GM10248 (cell line): ENCODE data around the gene NT5M.

Source experiments
- CTCF ChIA-PET: fragments of 300-600 bp; sonication (Branson Sonifier 250); formaldehyde crosslinking; extraction: SDS; loops from one replicate; lab custom pipeline; 2021; ENCODE audit warnings: antibody characterized with exemption; lab: Yijun Ruan, JAX
- POLR2A ChIA-PET: fragments of 350-650 bp; sonication (Branson Sonifier 250); formaldehyde crosslinking; extraction: SDS; loops from one replicate; lab custom pipeline; 2020; ENCODE audit warnings: antibody characterized with exemption; lab: Yijun Ruan, JAX
- DNase-seq: peaks from one replicate; pipeline ENCODE4 v3.0.0; 2012; ENCODE audit errors: extremely low spot score
- TF ChIP-seq, protein P1 (sequence below): IDR thresholded peaks from 2 replicates; pipeline ENCODE4 v1.5.1; 2012; ENCODE audit warnings: mild to moderate bottlenecking, low read depth; ENCODE audit errors: extremely low read depth, missing control alignments, control extremely low read depth

NT5M gene

DNA sequence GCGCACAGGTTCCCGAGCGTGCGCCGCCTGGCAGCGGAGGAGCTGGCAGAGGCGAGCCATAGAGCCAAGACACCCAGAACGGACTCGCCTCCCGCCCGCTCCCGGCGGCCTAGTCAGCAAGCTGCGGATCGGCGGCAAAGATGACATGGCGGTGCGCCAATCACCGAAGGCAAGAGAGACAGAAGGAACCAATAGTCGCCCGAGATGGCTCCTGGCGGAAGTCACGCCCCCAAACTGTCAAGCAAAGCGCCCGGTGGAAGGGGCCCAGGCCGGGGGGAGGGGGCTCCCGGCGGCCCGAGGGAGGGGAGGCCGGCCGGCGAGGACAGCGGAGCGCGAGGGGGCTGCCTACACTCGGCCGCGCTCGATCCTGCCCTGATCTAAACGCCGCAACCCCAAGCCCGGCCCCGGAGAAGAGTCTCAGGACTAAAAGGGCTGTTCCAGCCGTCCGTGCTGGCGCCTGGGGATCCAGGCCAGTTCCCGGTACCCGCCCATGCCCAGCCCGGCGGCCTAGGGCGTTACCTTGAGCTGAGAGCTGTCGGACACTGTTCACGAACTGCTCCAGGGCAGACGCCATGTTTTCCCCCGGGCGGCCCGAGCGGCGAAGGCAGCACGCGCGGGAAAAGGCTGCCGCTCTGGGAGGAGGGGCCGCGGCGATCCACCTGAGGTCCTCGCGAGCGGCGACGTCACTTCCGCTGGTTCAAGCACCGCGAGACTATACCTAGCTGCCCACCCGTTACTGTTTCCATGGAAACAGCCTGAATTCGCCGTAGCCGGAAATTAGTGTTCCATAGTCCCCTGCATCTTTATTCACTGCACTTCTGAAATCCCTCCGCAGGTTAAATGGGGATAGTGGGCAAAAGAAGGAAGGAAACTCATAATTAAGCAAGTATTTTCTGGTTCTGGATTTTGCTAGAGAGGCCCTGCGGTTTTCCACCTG, 22.3 kb upstream of the NT5M start, which contains the start of gene COPS3:
TSS of gene COPS3 (minus strand) at position 634 of the 937 bp plus-strand sequence. CDS start at position 574, 60 bp downstream.
- ChIA-PET CTCF (interaction anchor here (1.0 to 3.2 kb wide), 5 partner anchors 8 to 139 kb away, joined by 3 to 13 read pairs (median 6); no protein-coding TSS in a partner anchor), POLR2A (interaction anchor here (0.6 to 0.9 kb wide), 3 partner anchors 21 to 863 kb away, joined by 3 to 5 read pairs (median 3); no protein-coding TSS in a partner anchor)
- TF ChIP-seq, protein P1, sequence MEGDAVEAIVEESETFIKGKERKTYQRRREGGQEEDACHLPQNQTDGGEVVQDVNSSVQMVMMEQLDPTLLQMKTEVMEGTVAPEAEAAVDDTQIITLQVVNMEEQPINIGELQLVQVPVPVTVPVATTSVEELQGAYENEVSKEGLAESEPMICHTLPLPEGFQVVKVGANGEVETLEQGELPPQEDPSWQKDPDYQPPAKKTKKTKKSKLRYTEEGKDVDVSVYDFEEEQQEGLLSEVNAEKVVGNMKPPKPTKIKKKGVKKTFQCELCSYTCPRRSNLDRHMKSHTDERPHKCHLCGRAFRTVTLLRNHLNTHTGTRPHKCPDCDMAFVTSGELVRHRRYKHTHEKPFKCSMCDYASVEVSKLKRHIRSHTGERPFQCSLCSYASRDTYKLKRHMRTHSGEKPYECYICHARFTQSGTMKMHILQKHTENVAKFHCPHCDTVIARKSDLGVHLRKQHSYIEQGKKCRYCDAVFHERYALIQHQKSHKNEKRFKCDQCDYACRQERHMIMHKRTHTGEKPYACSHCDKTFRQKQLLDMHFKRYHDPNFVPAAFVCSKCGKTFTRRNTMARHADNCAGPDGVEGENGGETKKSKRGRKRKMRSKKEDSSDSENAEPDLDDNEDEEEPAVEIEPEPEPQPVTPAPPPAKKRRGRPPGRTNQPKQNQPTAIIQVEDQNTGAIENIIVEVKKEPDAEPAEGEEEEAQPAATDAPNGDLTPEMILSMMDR: no peak
- peak; percentile 98 for DNase-seq

DNA sequence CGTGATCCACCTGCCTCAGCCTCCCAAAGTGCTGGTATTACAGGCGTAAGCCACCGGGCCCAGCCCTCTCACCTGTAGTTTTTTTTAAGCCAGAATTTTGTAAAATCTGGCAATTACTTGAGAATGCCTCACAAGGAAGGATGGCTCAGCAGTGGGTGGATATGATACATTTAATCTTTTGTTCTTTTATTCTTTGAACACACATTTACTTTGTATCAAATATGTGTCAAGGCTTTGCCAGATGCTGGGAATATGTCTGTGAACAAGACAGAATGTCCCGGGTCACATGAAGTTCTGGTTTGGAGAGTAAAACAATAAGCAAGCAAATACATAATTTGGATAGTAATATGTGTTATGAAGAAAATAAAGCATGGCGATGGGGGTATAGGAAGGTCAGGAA, 17.2 kb upstream of the NT5M start:
- DNase-seq: no peak
- POLR2A ChIA-PET: no interaction called here
- CTCF ChIA-PET: no interaction called here
- TF ChIP-seq, protein P1: no peak

DNA sequence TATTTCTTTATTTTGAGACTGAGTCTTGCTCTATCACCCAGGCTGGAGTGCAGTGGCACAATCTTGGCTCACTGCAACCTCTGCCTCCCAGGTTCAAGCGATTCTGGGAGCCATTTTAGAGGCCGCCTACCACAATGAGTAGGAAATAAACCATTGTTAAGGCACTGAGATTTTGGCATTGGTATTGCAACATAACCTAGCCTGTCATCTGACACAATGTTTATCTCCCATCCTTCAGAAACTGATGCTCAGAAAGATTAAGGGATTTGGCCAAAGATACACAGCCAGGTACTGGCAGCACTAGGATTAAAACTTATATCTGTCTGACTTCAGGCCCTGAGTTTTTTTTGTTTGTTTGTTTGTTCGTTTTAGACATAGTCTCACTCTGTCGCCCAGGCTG, 14.1 kb upstream of the NT5M start:
- TF ChIP-seq, protein P1: no peak
- CTCF ChIA-PET: interaction anchor here (1.2 to 1.6 kb wide), 3 partner anchors 8 to 12 kb away, joined by 3 read pairs; partner anchors contain the start of gene COPS3
- POLR2A ChIA-PET: no interaction called here
- no peak for DNase-seq

DNA sequence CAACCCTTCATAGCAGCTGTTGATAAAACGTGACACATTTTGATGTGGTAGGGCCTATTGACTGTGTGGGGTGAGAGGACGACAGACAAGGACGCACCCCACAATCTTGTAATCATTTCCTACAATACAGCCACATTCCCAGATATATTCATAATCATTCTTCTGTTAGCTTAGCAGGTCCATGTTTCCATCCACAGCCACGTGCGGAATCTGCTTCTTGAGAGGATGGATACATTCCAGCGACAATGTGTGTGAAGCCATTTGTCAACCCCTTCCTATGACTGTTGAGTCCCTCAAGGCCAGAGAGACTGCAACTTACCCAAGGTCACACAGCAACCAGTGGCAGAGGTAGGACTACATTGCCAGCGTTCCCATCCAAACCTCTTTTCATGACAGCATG, 13.5 kb upstream of the NT5M start:
- TF ChIP-seq, protein P1: no peak
- DNase-seq: no peak
- ChIA-PET CTCF (interaction anchor here (1.2 to 1.5 kb wide), 2 partner anchors 9 to 12 kb away, joined by 3 read pairs; partner anchors contain the start of gene COPS3), POLR2A (no interaction called here)

DNA sequence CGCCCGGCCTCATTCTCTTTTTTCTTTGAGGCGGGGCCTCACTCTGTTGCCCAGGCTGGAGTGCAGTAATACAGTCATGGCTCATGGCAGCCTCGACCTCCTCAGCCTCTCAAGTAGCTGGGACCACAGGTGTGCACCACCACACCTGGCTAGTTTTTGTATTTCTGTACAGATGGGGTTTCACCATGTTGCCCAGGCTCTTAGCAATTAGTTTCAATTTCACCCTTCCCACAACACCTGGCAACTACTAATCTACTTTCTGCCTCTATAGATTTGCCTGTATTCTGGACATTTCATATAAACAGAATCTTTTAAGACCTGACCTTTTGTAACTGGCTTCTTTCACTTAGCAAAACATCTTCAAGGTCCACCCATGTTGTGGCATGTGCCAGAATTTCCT, 8.0 kb upstream of the NT5M start:
- ChIA-PET CTCF (no interaction called here), POLR2A (no interaction called here)
- DNase-seq: no peak
- TF ChIP-seq, protein P1: no peak

DNA sequence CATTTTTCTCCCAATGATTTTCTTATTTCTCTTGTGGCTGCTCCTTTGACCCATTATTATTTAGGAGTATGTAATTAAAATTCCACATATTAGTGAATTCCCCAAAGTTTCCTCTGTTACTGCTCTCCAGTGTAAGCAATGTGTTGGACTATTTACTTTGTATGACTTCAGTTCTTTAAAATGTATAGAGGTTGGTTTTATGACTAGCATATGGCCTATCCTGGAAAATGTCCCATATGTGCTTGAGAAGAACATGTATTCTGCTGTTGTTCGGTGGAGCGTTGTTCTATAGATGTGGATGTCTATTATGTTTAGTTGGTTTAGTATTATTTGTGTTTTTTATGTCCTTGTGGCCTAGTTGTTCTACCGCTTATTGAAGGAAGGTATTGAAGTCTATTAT, 6.0 kb upstream of the NT5M start:
- DNase-seq: no peak
- CTCF ChIA-PET: no interaction called here
- POLR2A ChIA-PET: no interaction called here
- TF ChIP-seq, protein P1: no peak
